ENCODE data around the gene CYP4F11.

- no peak for TF ChIP-seq CTCF (IDR thresholded peaks at IDR 0.05)
- no peak for TF ChIP-seq POLR2A (IDR thresholded peaks at IDR 0.05)
These were observed 48.4 kb downstream of the CYP4F11 start for GRCh38 chr19:15885919-15886318.
